Neutrophil (primary cell): Measurements from ENCODE around the gene GPR68.

Experiments used
- H3K27ac ChIP-seq: fragments of 200-600 bp; sonication (generic); 2 replicates; pipeline ENCODE4 v1.5.1; 2016; ENCODE audit warnings: mild to moderate bottlenecking, moderate library complexity
- H3K27me3 ChIP-seq: fragments of 200-600 bp; sonication (generic); 2 replicates; pipeline ENCODE4 v1.6.0; 2016; ENCODE audit warnings: mild to moderate bottlenecking
- H3K36me3 ChIP-seq: fragments of 200-600 bp; sonication (generic); 2 replicates; pipeline ENCODE4 v1.5.1; 2017
- H3K4me1 ChIP-seq, 2 experiments: fragments of 200-600 bp in 1 of 2; sonication (generic) in 1 of 2; 1 replicate in 1 of 2; 2 replicates in 1 of 2; pipeline versions ENCODE4 v1.5.1 to v1.6.1; 2013 to 2016; ENCODE audit warnings: low read depth in 1 of 2, low read length in 1 of 2, mild to moderate bottlenecking in 1 of 2, moderate library complexity in 1 of 2; ENCODE audit not compliant: control insufficient read depth in 1 of 2, insufficient read depth in 1 of 2
- H3K4me3 ChIP-seq, 2 experiments: fragments of 200-600 bp in 1 of 2; sonication (generic) in 1 of 2; 1 replicate in 1 of 2; 2 replicates in 1 of 2; pipeline ENCODE4 v1.5.1; 2013 to 2016; ENCODE audit warnings: low read depth in 1 of 2, low read length in 1 of 2, mild to moderate bottlenecking in 1 of 2, moderate library complexity in 1 of 2
- H3K9me3 ChIP-seq: fragments of 200-600 bp; sonication (generic); 2 replicates; pipeline ENCODE4 v1.5.1; 2016
- CTCF ChIP-seq: fragments of 200-600 bp; sonication (generic); IDR thresholded peaks from 2 replicates; pipeline ENCODE4 v1.5.1; 2016; ENCODE audit warnings: antibody characterized with exemption

The GPR68 gene

DNA sequence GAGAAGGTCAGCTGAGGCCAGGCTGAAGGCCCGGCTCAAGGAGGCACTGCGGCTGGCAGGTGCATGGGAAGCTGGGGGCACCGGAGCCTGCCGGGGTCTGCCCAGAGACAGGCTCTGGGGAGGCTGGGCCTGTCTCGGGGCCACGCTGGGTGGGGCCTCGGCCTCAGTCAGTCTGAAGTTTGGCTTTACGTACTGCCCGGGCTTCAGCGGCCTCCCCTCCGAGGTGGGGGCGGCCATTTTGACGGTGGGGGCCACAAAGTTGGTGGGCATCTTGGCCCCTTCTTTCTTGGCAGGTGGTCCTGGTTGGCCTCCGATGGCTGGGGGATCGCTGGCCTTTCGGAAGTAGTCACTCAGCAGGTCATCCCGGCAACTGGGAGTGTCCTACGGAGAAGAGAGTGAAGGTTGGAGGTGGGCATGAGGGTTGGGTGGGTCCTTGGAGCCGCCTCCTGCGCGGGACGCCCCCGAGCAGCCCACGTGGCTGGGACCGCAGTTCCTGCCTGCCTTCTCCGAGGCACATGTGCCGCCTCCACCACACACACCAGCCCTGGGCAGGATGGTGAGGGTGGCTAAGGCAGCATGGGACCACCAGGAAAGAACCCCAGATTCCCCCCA lies 28.9 kb upstream of the GPR68 start:
- TF ChIP-seq CTCF: no peak
- peak overlapping the region; percentile 80 for H3K27ac ChIP-seq
- H3K36me3 ChIP-seq: peaks cover 77% of the 10 kb centered on the region

DNA sequence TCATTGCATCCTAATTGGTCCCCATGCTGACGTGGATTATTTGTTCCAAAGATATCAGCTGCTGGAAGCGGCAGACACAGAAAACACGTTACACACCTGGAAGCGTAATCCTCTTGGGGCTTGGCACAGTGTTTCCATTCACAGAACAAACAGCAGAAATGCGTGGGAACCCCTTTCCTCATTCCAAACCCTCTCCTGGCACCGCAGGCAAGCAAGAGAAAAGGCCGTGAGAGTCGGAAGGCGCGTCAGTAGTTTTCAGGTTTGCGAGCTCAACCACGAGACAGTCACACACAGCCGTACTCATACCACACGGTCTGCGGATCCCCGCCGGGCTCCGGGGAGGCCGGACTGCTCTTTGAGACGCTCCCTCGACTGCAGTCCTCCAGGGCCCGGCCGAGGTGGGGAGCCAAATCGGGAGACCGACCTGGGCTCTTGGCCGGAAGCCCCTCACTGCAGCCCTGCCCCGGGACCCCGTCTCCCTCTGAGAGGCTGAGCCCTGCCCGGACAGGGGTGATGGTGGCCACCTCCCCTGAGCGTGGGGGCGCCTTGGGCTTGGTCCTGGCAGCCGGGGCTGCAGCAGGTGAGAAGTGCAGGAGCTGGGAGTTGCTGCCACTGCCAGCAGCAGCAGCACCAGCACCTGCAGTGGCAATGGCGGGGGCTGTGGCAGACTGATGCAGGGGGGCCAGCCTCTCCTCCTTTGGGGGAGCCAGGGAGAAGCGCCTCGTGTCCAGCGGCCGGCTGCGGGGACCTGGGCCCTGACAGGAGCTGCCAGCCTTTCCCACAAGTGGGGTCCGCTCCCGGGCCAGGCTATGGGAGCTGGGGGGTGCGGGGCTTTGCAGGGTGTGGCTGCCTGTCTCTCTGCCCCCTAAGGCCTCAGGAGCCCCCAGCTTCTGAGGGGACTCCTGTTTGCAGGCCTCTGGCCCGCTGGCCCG lies 28.1 kb upstream of the GPR68 start:
- Histone ChIP-seq H3K4me3 (no peak overlapping the region), H3K27ac (peak overlapping the region; percentile 80), H3K36me3 (peaks cover 69% of the 10 kb centered on the region), H3K27me3 (no peaks in the 10 kb centered on the region), H3K9me3 (no peaks in the 10 kb centered on the region), H3K4me1 (peaks cover 15 to 16% of the 10 kb centered on the region in 2 experiments)
- no peak for TF ChIP-seq CTCF

More for the DNA sequence above, 28.9 kb upstream of the GPR68 start:
- Histone ChIP-seq H3K4me3 (no peak overlapping the region), H3K27me3 (no peaks in the 10 kb centered on the region), H3K9me3 (no peaks in the 10 kb centered on the region), H3K4me1 (peaks cover 15 to 16% of the 10 kb centered on the region in 2 experiments)

DNA sequence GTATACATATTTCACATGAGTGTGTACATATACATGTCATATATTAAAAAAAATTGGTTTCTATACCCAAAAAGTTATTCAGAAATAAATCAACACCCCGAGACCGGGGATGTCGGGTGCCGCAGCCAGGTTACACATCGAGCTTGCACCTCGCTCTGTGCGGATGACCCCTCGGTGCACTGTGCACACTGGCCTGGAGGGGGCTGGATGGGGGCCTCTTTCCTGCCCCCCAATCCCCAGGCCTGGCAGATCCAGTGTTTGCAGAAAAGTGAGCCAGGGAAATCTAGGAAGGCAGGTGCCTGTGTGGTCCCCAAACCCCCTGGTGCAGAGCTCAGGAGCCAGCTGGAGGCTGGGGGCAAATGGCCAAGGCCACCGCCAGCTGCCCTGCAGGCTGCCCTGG lies 27.1 kb upstream of the GPR68 start:
- Histone ChIP-seq H3K27me3 (peaks cover under 1% of the 10 kb centered on the region), H3K36me3 (peaks cover 59% of the 10 kb centered on the region)
- TF ChIP-seq CTCF: no peak

DNA sequence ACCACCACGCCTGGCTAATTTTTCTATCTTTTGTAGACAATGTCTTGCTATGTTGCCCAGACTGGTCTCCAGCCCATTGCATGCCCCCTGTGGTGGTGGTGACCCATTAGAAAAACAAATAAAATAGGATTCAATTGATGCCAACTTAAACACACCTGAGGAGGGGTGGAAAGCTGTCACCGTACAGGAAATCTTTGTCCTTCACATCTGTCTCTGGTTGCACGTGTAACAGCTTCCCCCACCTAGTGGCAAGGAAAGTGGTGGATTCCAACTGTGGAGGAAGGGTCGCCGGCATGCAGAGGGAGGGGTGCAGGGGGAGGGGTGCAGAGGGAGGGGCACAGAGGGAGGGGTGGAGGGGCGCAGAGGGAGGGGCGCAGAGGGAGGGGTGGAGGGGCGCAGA lies 26.1 kb upstream of the GPR68 start:
- Histone ChIP-seq H3K27me3 (peaks cover 11% of the 10 kb centered on the region), H3K27ac (no peak overlapping the region), H3K9me3 (no peaks in the 10 kb centered on the region), H3K4me3 (no peak overlapping the region), H3K4me1 (peaks cover 15 to 16% of the 10 kb centered on the region in 2 experiments), H3K36me3 (peaks cover 52% of the 10 kb centered on the region)
- no peak for TF ChIP-seq CTCF

More for the DNA sequence above, 27.1 kb upstream of the GPR68 start:
- no peak overlapping the region for H3K27ac ChIP-seq
- H3K9me3 ChIP-seq: no peaks in the 10 kb centered on the region
- no peak overlapping the region for H3K4me3 ChIP-seq
- H3K4me1 ChIP-seq: peaks cover 15 to 16% of the 10 kb centered on the region in 2 experiments

- TF ChIP-seq CTCF: no peak
- H3K27me3 ChIP-seq: peaks cover 15% of the 10 kb centered on the region
- H3K27ac ChIP-seq: no peak overlapping the region
- no peaks in the 10 kb centered on the region for H3K9me3 ChIP-seq
- H3K4me3 ChIP-seq: no peak overlapping the region
- H3K4me1 ChIP-seq: peaks cover 15 to 16% of the 10 kb centered on the region in 2 experiments
- H3K36me3 ChIP-seq: peaks cover 52% of the 10 kb centered on the region
Observed at GRCh38 chr14:91270188-91270587, 25.7 kb upstream of the GPR68 start.
